SK-N-SH (cell line): ENCODE measurements around the gene RNF167. TPM values are rescaled to one million over a fixed set of nuclear protein-coding genes. Genes with fewer than 3 reads are reported as not detected.

Source experiments
- CTCF ChIA-PET: fragments of 300-600, 350-600 bp; formaldehyde crosslinking; extraction: SDS; loops from one replicate; lab custom pipeline; 2021; lab: Yijun Ruan, JAX
- POLR2A ChIA-PET: fragments of 350-600 bp; sonication (Branson Sonifier 250); formaldehyde crosslinking; extraction: SDS; loops from one replicate; lab custom pipeline; 2020; ENCODE audit warnings: antibody characterized with exemption, inconsistent platforms; lab: Yijun Ruan, JAX
- DNase-seq: peaks from one replicate; pipeline ENCODE4 v3.0.0; 2012
- H2AFZ ChIP-seq: fragments of 200-600 bp; sonication (generic); 2 replicates; pipeline ENCODE4 v1.8.1; 2016; ENCODE audit warnings: antibody characterized with exemption, mild to moderate bottlenecking, low read depth
- H3F3A ChIP-seq: fragments of 200-600 bp; sonication (generic); replicated peaks from 2 replicates; pipeline ENCODE3; 2016; ENCODE audit warnings: antibody characterized with exemption, mild to moderate bottlenecking; ENCODE audit not compliant: insufficient read depth
- H3K27ac ChIP-seq, 2 experiments: fragments of 200-500 bp in 1 of 2; fragments of 200-600 bp in 1 of 2; sonication (Bioruptor generic) in 1 of 2; sonication (generic), shearing (Covaris generic) in 1 of 2; 2 replicates each; pipeline versions ENCODE4 v1.5.1 to v1.6.1; 2014 to 2016; ENCODE audit warnings: low read depth in 2 of 2, inconsistent platforms in 1 of 2, low read length in 1 of 2, mild to moderate bottlenecking in 1 of 2, mixed read lengths in 1 of 2
- H3K27me3 ChIP-seq: fragments of 200-600 bp; sonication (generic), shearing (Covaris generic); 2 replicates; pipeline ENCODE4 v1.6.1; 2016; ENCODE audit warnings: mixed run types; ENCODE audit not compliant: insufficient read depth
- H3K36me3 ChIP-seq, 2 experiments: fragments of 200-500 bp in 1 of 2; fragments of 200-600 bp in 1 of 2; sonication (Bioruptor generic) in 1 of 2; sonication (generic) in 1 of 2; replicated peaks in 1 of 2; 2 replicates each; pipeline versions ENCODE3 to v1.5.1; 2014 to 2016; ENCODE audit warnings: low read length in 1 of 2, mild to moderate bottlenecking in 1 of 2; ENCODE audit not compliant: insufficient read depth in 2 of 2, control insufficient read depth in 1 of 2
- H3K4me1 ChIP-seq, 2 experiments: fragments of 200-500 bp in 1 of 2; fragments of 200-600 bp in 1 of 2; sonication (Bioruptor generic) in 1 of 2; sonication (generic), shearing (Covaris generic) in 1 of 2; 2 replicates each; pipeline versions ENCODE4 v1.5.1 to v1.6.1; 2014 to 2016; ENCODE audit warnings: low read depth in 1 of 2, low read length in 1 of 2, mixed run types in 1 of 2; ENCODE audit not compliant: insufficient read depth in 2 of 2, control insufficient read depth in 1 of 2
- H3K4me2 ChIP-seq: fragments of 200-600 bp; sonication (generic), shearing (Covaris generic); 2 replicates; pipeline ENCODE4 v1.6.1; 2017; ENCODE audit warnings: mixed run types
- H3K4me3 ChIP-seq, 2 experiments: fragments of 200-500 bp in 1 of 2; fragments of 200-600 bp in 1 of 2; sonication (Bioruptor generic) in 1 of 2; sonication (generic), shearing (Covaris generic) in 1 of 2; 2 replicates each; pipeline versions ENCODE4 v1.5.1 to v1.8.1; 2014 to 2016; ENCODE audit warnings: low read depth in 2 of 2, inconsistent platforms in 1 of 2, low read length in 1 of 2, mild to moderate bottlenecking in 1 of 2, mixed read lengths in 1 of 2, moderate library complexity in 1 of 2
- H3K79me2 ChIP-seq: fragments of 200-600 bp; sonication (generic); 2 replicates; pipeline ENCODE4 v1.8.1; 2017; ENCODE audit warnings: mild to moderate bottlenecking; ENCODE audit not compliant: insufficient read depth
- H3K9ac ChIP-seq: fragments of 200-600 bp; sonication (generic); 2 replicates; pipeline ENCODE4 v1.6.1; 2017; ENCODE audit warnings: mixed run types
- H3K9me2 ChIP-seq: fragments of 200-600 bp; sonication (generic); 2 replicates; pipeline ENCODE4 v1.6.1; 2017; ENCODE audit warnings: mixed run types
- H3K9me3 ChIP-seq: fragments of 200-600 bp; sonication (generic); 2 replicates; pipeline ENCODE4 v1.6.1; 2017; ENCODE audit warnings: mixed run types, mild to moderate bottlenecking, moderate library complexity
- H4K20me1 ChIP-seq: fragments of 200-600 bp; sonication (generic); 2 replicates; pipeline ENCODE4 v1.6.1; 2017; ENCODE audit warnings: mild to moderate bottlenecking, mixed run types; ENCODE audit not compliant: insufficient read depth
- CHD2 ChIP-seq: fragments of 150-350 bp; IDR thresholded peaks from 2 replicates; pipeline ENCODE4 v1.6.1; 2018; ENCODE audit warnings: low read length; ENCODE audit not compliant: partially characterized antibody
- EZH2phosphoT487 ChIP-seq: fragments of 200-600 bp; sonication (generic); IDR thresholded peaks from 2 replicates; pipeline ENCODE4 v1.6.1; 2017; ENCODE audit warnings: low read depth, mixed run types, mild to moderate bottlenecking, antibody characterized with exemption, moderate library complexity, borderline replicate concordance
- FOSL2 ChIP-seq: IDR thresholded peaks from 2 replicates; pipeline ENCODE4 v1.4.0; 2012; ENCODE audit warnings: low read depth, mild to moderate bottlenecking, moderate library complexity, borderline replicate concordance
- FOXJ3 ChIP-seq: sonication (generic); formaldehyde crosslinking; IDR thresholded peaks from 2 replicates; pipeline ENCODE4 v1.5.1; 2020; ENCODE audit warnings: mild to moderate bottlenecking, missing genetic modification reagents
- FOXM1 ChIP-seq: IDR thresholded peaks from 2 replicates; pipeline ENCODE4 v1.4.0; 2012; ENCODE audit warnings: low read depth, mild to moderate bottlenecking
- JUND ChIP-seq: IDR thresholded peaks from 2 replicates; pipeline ENCODE4 v1.4.0; 2012
- MEF2A ChIP-seq: IDR thresholded peaks from 2 replicates; pipeline ENCODE4 v1.4.0; 2012; ENCODE audit warnings: low read depth, borderline replicate concordance
- MXI1 ChIP-seq: IDR thresholded peaks from 2 replicates; pipeline ENCODE4 v1.6.1; 2012; ENCODE audit warnings: mild to moderate bottlenecking, low read depth, low read length, improper control_type of control experiment
- RAD21 ChIP-seq: IDR thresholded peaks from 2 replicates; pipeline ENCODE4 v1.6.1; 2012; ENCODE audit warnings: mild to moderate bottlenecking, low read length
- RFX5 ChIP-seq: IDR thresholded peaks from 2 replicates; pipeline ENCODE4 v1.6.1; 2012; ENCODE audit warnings: mild to moderate bottlenecking, improper control_type of control experiment, low read length
- SIN3A ChIP-seq: IDR thresholded peaks from 2 replicates; pipeline ENCODE4 v1.6.1; 2012; ENCODE audit warnings: low read depth, mild to moderate bottlenecking, low read length, moderate library complexity, borderline replicate concordance
- TCF12 ChIP-seq: IDR thresholded peaks from 2 replicates; pipeline ENCODE4 v1.4.0; 2012
- WGBS: methylation state at CpG from one replicate; pipeline ENCODE4 v1.1.6; 2017; ENCODE audit warnings: low lambda C conversion rate; 5-methylcytosine and 5-hydroxymethylcytosine counted together
- polyA plus RNA-seq, 3 experiments: library from polyadenylated mRNA; depleted of rRNA; stranded (reverse); fragments of >200 nt; gene quantifications; 2 replicates each; pipeline ENCODE4 v1.2.3, GENCODE V29; 2012
- TF ChIP-seq, protein P1 (sequence below): IDR thresholded peaks from 2 replicates; pipeline ENCODE4 v1.6.1; 2012; ENCODE audit warnings: mild to moderate bottlenecking, low read depth, low read length, moderate library complexity
- TF ChIP-seq, protein P2 (sequence below): fragments of 200-600 bp; sonication (generic); IDR thresholded peaks from 2 replicates; pipeline ENCODE4 v1.6.1; 2017; ENCODE audit warnings: antibody characterized with exemption, mild to moderate bottlenecking, moderate library complexity
- TF ChIP-seq, protein P3 (sequence below): IDR thresholded peaks from 2 replicates; pipeline ENCODE4 v1.4.0; 2012; ENCODE audit warnings: low read depth

Gene RNF167
- polyA plus RNA-seq, 1 of the 3 experiments (the other 2 are of a cell fraction), result 115 TPM

DNA sequence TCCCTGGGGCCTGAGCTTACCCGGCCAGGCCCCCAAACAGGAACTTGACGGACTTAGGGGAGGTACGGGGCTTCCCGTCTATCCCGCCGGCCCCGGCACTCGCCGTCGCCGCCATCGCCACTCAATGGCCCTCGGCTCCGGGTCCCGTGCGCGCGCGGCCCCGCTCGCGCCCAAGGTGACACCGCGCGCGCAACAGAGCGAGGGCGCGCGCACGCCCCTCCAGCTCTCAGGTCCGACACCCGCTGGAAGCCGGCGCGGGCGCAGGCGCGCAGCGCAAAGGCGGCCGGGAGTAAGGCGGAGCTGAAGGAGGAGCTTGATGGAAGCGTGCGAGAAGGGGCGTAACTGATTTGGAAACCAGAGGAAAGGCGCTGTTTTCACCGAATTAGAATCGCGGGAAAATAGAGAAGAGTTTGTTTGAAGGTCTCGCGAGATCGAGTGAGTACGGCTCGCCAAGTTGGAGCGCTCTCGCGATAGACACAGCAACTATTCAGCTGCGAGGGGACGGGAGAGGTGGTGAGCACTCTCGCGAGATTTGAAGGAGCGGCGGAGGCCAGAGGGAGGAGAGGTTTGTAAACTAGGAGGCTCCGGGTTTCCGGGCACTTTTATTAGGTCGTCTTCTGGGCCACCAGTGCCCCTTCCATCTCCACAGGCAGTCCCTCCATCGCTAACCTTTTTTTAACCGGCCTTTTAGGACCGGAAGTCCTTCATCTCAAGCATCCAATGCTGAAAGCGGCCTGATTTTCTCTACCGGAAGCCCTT lies at the start of gene RNF167, which contains the start of gene SLC25A11 (continued):
- TF ChIP-seq, protein P1, sequence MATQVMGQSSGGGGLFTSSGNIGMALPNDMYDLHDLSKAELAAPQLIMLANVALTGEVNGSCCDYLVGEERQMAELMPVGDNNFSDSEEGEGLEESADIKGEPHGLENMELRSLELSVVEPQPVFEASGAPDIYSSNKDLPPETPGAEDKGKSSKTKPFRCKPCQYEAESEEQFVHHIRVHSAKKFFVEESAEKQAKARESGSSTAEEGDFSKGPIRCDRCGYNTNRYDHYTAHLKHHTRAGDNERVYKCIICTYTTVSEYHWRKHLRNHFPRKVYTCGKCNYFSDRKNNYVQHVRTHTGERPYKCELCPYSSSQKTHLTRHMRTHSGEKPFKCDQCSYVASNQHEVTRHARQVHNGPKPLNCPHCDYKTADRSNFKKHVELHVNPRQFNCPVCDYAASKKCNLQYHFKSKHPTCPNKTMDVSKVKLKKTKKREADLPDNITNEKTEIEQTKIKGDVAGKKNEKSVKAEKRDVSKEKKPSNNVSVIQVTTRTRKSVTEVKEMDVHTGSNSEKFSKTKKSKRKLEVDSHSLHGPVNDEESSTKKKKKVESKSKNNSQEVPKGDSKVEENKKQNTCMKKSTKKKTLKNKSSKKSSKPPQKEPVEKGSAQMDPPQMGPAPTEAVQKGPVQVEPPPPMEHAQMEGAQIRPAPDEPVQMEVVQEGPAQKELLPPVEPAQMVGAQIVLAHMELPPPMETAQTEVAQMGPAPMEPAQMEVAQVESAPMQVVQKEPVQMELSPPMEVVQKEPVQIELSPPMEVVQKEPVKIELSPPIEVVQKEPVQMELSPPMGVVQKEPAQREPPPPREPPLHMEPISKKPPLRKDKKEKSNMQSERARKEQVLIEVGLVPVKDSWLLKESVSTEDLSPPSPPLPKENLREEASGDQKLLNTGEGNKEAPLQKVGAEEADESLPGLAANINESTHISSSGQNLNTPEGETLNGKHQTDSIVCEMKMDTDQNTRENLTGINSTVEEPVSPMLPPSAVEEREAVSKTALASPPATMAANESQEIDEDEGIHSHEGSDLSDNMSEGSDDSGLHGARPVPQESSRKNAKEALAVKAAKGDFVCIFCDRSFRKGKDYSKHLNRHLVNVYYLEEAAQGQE, result no peak
- no peak for TF ChIP-seq JUND
- TF ChIP-seq FOSL2, result no peak
- TF ChIP-seq MEF2A, result no peak
- TF ChIP-seq, protein P2, sequence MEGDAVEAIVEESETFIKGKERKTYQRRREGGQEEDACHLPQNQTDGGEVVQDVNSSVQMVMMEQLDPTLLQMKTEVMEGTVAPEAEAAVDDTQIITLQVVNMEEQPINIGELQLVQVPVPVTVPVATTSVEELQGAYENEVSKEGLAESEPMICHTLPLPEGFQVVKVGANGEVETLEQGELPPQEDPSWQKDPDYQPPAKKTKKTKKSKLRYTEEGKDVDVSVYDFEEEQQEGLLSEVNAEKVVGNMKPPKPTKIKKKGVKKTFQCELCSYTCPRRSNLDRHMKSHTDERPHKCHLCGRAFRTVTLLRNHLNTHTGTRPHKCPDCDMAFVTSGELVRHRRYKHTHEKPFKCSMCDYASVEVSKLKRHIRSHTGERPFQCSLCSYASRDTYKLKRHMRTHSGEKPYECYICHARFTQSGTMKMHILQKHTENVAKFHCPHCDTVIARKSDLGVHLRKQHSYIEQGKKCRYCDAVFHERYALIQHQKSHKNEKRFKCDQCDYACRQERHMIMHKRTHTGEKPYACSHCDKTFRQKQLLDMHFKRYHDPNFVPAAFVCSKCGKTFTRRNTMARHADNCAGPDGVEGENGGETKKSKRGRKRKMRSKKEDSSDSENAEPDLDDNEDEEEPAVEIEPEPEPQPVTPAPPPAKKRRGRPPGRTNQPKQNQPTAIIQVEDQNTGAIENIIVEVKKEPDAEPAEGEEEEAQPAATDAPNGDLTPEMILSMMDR, result no peak

DNA sequence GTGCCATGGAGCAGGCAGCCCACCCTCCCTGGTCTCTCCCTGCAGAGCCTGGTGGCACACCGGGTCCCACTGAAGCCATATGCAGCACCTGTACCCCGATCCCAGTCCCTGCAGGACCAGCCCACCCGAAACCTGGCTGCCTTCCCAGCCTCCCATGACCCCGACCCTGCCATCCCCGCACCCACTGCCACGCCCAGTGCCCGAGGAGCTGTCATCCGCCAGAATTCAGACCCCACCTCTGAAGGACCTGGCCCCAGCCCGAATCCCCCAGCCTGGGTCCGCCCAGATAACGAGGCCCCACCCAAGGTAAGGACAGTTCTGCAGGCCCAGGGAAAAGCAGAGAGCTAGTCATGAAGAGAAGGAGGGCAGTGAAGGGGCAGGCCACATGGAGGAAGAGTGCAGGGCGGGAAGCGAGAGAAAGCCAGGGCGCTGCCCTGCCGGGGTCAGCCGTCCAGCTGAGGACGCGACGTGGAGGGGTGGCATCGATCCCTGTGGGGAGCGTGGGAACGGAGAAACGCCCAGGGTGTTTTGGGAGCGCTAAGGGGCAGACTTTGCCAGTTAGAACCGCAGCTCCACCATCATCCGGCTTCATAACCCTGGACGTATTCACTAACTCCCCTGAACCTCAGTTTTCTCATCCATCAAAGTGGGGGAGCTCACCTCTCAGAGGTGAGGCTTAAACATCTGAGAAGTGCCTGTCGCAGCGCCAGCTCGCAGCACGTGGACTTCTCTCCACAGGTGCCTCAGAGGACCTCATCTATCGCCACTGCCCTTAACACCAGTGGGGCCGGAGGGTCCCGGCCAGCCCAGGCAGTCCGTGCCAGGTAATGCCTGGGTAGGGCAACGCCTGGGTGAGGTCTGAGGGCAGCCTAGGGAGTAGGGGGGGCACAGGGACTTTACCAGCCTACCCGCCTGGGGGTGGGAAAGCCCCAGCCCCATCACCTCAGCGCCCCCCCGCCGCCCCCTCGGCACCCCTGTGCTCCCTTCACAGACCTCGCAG lies 48.4 kb upstream of the RNF167 start:
- Histone ChIP-seq H3F3A (peaks cover 3% of the 10 kb centered on the region), H3K36me3 (peaks cover 4 to 59% of the 10 kb centered on the region in 2 experiments), H3K9me2 (no peaks in the 10 kb centered on the region), H4K20me1 (no peaks in the 10 kb centered on the region), H3K9me3 (no peaks in the 10 kb centered on the region), H3K4me3 (no peak overlapping the region), H3K27ac (no peak overlapping the region), H3K79me2 (no peaks in the 10 kb centered on the region), H3K4me2 (no peak overlapping the region), H3K9ac (no peak overlapping the region), H3K4me1 (no peaks in the 10 kb centered on the region), H3K27me3 (no peaks in the 10 kb centered on the region), H2AFZ (no peak overlapping the region)
- no peak for DNase-seq
- POLR2A ChIA-PET, result no interaction called here
- WGBS, result 93% methylated on average over 31 of the region's 42 CpGs
- CTCF ChIA-PET, result interaction anchor here (0.8 to 16.4 kb wide), 10 partner anchors 9 to 182 kb away, joined by 3 to 235 read pairs (median 8); partner anchors contain the start of genes C17orf107, CHRNE, GLTPD2 and PSMB6
- TF ChIP-seq MXI1 (no peak), FOXM1 (no peak), TCF12 (no peak), CHD2 (no peak), FOXJ3 (CRISPR knock-in tag) (no peak), RAD21 (no peak), SIN3A (no peak), FOSL2 (no peak), RFX5 (no peak), EZH2phosphoT487 (no peak)
- TF ChIP-seq, protein P1, result no peak
- TF ChIP-seq, protein P3, sequence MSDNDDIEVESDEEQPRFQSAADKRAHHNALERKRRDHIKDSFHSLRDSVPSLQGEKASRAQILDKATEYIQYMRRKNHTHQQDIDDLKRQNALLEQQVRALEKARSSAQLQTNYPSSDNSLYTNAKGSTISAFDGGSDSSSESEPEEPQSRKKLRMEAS, result no peak
